Measurements from ENCODE around the gene MACROH2A1.

MACROH2A1 gene

DNA sequence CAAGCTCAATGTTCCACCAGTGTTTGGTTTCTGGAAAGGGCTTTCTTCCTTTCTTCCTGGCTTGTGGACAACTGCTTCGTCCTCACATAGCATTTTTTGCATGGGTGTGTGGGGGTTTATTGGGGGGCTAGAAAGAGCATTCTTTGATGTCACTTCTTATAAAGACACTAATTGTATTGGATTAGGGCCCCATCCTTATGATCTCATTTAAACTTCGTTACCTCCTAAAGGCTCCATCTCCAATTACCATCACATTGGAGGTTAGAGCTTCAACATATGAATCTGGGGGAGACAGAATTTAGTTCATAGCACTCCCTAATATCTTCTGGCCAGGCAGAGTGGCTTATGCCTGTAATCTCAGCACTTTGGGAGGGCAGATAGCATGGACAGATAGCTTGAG is 6.1 kb upstream of the MACROH2A1 start:
- Histone ChIP-seq H3K36me3 (ENCODE audit: insufficient read depth, low read length) (no peaks in the 10 kb centered on the region; the same call in 1 of the 2 replicates), H3F3A (ENCODE audit: insufficient read depth, low read length) (no peaks in the 10 kb centered on the region), H3K27me3 (ENCODE audit: insufficient read depth, low read length) (peaks cover 4% of the 10 kb centered on the region; the same call in 1 of the 2 replicates), H2AFZ (ENCODE audit: low read length) (no peak overlapping the region), H4K20me1 (ENCODE audit: insufficient read depth, low read length) (no peaks in the 10 kb centered on the region), H3K9ac (ENCODE audit: low read length) (no peak overlapping the region), H3K9me3 (ENCODE audit: low read length) (0 out of 2 replicates have a peak, but pooled peaks cover 3% of the 10 kb centered on the region), H3K4me3 (ENCODE audit: low read depth, low read length, poor library complexity, severe bottlenecking) (no peak overlapping the region), H3K4me1 (ENCODE audit: insufficient read depth, low read length, severe bottlenecking) (peaks cover 1% of the 10 kb centered on the region), H3K79me2 (ENCODE audit: insufficient read depth, low read length) (no peaks in the 10 kb centered on the region), H3K27ac (ENCODE audit: low read depth, low read length, poor library complexity, severe bottlenecking) (no peak overlapping the region), H3K4me2 (ENCODE audit: low read length) (no peak overlapping the region), H3K9me2 (ENCODE audit: low read depth, low read length) (no peaks in the 10 kb centered on the region)
- no peak for TF ChIP-seq CTCF (IDR thresholded peaks at IDR 0.05; ENCODE audit: low read length)
- no peak for TF ChIP-seq EZH2 (IDR thresholded peaks at IDR 0.05; ENCODE audit: borderline replicate concordance, low read length)

- TF ChIP-seq CTCF (IDR thresholded peaks at IDR 0.05; ENCODE audit: low read length) = no peak
- no peak for TF ChIP-seq EZH2 (IDR thresholded peaks at IDR 0.05; ENCODE audit: borderline replicate concordance, low read length)
- H3K9me3 ChIP-seq (ENCODE audit: low read length) = 0 out of 2 replicates have a peak, but pooled peaks cover 3% of the 10 kb centered on the region
- no peak overlapping the region for H3K27ac ChIP-seq (ENCODE audit: low read depth, low read length, poor library complexity, severe bottlenecking)
- peaks cover 4% of the 10 kb centered on the region; the same call in 1 of the 2 replicates for H3K27me3 ChIP-seq (ENCODE audit: insufficient read depth, low read length)
- H3K4me3 ChIP-seq (ENCODE audit: low read depth, low read length, poor library complexity, severe bottlenecking) = no peak overlapping the region
- H3K79me2 ChIP-seq (ENCODE audit: insufficient read depth, low read length) = peaks cover 17% of the 10 kb centered on the region
- no peaks in the 10 kb centered on the region for H3F3A ChIP-seq (ENCODE audit: insufficient read depth, low read length)
- H3K4me1 ChIP-seq (ENCODE audit: insufficient read depth, low read length, severe bottlenecking) = peaks cover 20% of the 10 kb centered on the region
- H4K20me1 ChIP-seq (ENCODE audit: insufficient read depth, low read length) = no peaks in the 10 kb centered on the region
- no peak overlapping the region for H2AFZ ChIP-seq (ENCODE audit: low read length)
- H3K36me3 ChIP-seq (ENCODE audit: insufficient read depth, low read length) = no peaks in the 10 kb centered on the region; the same call in 1 of the 2 replicates
- H3K9ac ChIP-seq (ENCODE audit: low read length) = no peak overlapping the region
- no peak overlapping the region for H3K4me2 ChIP-seq (ENCODE audit: low read length)
- H3K9me2 ChIP-seq (ENCODE audit: low read depth, low read length) = no peaks in the 10 kb centered on the region
Measured at GRCh38 chr5:135402031-135402430, 3.0 kb upstream of the MACROH2A1 start.

GRCh38 chr5:135400866-135401265 is 1.8 kb upstream of the MACROH2A1 start:
- Histone ChIP-seq H3F3A (ENCODE audit: insufficient read depth, low read length) (no peaks in the 10 kb centered on the region), H3K9ac (ENCODE audit: low read length) (no peak overlapping the region), H3K36me3 (ENCODE audit: insufficient read depth, low read length) (no peaks in the 10 kb centered on the region; the same call in 1 of the 2 replicates), H3K27me3 (ENCODE audit: insufficient read depth, low read length) (peaks cover 4% of the 10 kb centered on the region; the same call in 1 of the 2 replicates), H3K9me2 (ENCODE audit: low read depth, low read length) (no peaks in the 10 kb centered on the region), H3K4me1 (ENCODE audit: insufficient read depth, low read length, severe bottlenecking) (peaks cover 31% of the 10 kb centered on the region), H4K20me1 (ENCODE audit: insufficient read depth, low read length) (no peaks in the 10 kb centered on the region), H3K79me2 (ENCODE audit: insufficient read depth, low read length) (peaks cover 28% of the 10 kb centered on the region), H2AFZ (ENCODE audit: low read length) (no peak overlapping the region), H3K4me3 (ENCODE audit: low read depth, low read length, poor library complexity, severe bottlenecking) (no peak overlapping the region), H3K9me3 (ENCODE audit: low read length) (0 out of 2 replicates have a peak, but pooled peaks cover 3% of the 10 kb centered on the region), H3K27ac (ENCODE audit: low read depth, low read length, poor library complexity, severe bottlenecking) (no peak overlapping the region), H3K4me2 (ENCODE audit: low read length) (no peak overlapping the region)
- TF ChIP-seq EZH2 (IDR thresholded peaks at IDR 0.05; ENCODE audit: borderline replicate concordance, low read length) (no peak), CTCF (IDR thresholded peaks at IDR 0.05; ENCODE audit: low read length) (no peak)
